Measurements from ENCODE around the gene CEP112.
A peak's percentile ranks its signal among the peaks of the same experiment; 100 is the strongest.
"Not testable (repeated sequence)": the region's sequence is repeated elsewhere in the genome, so short reads cannot be mapped to it uniquely, and the experiment has no call there.

The CEP112 gene

GRCh38 chr17:65712383-65713267 is 479.3 kb downstream of the CEP112 start:
- no peak for DNase-seq

GRCh38 chr17:65711671-65712276 is 480.2 kb downstream of the CEP112 start:
- DNase-seq, result no peak

- no peak for DNase-seq
Observed at GRCh38 chr17:65707780-65708179, 484.2 kb downstream of the CEP112 start.

DNA sequence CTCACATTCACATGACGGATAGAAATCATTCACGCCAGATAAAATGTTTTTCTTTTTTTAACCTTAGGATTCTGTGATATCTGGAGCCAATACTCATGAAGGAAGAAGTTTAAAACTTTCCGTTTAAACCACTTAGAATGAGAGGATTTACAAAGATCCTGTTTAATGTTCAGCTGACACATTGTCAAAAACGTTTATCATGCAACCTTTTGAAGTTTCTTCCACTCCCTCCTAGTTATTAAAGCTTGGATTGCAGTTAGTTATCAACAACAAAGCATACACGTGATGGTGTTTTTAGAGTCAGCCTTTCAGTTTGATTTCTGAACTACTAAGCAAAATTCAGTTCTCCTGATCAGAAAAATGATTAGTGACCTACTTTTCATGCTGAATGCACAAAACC is 487.2 kb downstream of the CEP112 start:
- DNase-seq, result no peak

DNA sequence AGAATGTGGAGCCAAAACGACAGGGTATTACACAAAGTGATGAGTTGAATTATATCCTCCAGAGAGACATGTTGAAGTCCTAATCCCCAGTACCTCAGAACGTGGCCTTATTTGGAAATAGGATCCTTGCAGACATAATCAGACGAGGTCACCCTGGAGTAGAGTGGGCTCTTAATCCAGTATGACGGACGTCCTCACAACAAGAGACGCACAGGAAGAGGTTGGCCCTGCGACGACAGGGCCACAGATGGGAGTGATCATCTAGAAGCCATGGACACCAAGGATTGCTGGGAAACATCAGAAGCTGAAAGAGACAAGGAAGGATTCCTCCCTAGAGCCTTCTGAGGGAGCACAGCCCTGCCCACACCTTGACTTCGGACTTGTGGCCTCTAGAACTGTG is 488.0 kb downstream of the CEP112 start:
- no peak for DNase-seq

GRCh38 chr17:65699459-65699858 is 492.5 kb downstream of the CEP112 start:
- no peak for DNase-seq

DNA sequence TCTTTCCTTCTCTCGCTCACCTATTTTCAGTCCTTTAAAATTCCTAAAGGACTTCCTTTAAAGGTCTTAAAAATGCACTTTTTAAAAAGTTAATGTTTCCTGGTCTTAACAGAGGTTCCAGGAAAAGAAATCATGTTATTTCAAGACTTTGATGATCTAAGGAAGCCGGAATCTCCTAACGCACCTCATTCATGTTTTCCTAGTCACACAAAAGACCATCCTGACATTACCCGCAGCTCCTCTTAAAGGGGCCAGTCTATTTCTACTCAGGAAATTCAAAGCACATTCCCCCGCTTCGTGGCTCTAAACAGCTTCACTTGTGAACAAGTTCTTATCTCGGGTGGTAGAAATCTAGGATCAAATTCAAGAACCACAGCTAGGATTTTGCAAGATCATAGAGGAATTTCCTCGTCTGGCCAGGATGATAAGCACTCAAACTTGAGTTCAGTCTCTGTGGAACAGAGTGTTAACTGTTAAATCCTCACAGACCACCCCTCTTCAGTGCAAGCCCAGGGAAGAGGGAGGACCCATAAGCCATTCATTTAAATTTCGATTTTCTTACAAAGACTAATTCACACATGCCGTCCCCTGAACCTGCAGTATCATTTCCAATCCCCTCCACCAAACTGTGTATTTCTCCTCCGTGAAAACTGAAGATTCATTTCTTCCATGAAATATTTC is 493.4 kb downstream of the CEP112 start:
- no peak for DNase-seq

GRCh38 chr17:65697661-65698060 is 494.3 kb downstream of the CEP112 start:
- DNase-seq, result no peak

GRCh38 chr17:65696739-65697394 is 495.1 kb downstream of the CEP112 start:
- DNase-seq, result peak; percentile 47

DNA sequence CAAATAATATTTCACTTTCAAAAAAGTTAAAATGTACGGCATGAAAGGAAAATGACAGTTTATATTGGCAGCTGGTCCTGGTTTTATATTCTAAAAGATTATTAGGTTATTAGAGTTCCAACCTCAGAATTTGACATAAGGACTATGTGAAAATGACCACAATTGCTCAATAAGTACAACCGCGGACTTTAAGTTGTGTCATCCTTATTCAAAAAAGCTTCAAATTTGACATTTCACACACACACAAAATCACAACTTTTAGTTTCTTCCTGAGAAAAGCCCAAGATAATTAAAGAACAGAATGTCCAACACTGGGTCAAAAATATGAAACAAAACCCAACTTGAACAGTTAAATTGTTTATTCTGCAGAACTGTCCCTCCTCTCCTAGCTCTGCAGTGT is 497.3 kb downstream of the CEP112 start:
- DNase-seq, result no peak

- DNase-seq, result no peak
Observed at GRCh38 chr17:65690626-65691310, 501.2 kb downstream of the CEP112 start.

DNA sequence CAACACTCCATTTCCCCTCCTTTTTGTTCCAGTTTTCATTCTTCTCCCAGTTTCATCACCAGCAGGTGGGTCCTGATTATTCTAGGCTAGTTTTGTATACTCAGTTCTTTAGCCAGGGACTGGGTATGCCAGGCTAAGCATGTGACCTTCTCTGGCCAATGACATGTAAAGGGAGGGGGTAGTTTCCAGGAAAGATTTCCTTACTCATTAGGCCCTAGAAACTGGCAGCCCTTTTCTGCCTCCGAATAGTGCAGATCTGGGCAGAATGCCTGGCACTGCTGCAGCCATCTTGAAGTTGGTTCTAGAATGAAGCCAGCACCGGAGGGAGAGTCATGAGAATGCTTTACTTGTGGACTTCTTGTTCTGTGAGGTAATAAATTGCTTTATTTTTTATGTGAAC is 503.6 kb downstream of the CEP112 start:
- DNase-seq, result no peak

- no peak for DNase-seq
Observed at GRCh38 chr17:65685110-65685509, 506.8 kb downstream of the CEP112 start.

DNA sequence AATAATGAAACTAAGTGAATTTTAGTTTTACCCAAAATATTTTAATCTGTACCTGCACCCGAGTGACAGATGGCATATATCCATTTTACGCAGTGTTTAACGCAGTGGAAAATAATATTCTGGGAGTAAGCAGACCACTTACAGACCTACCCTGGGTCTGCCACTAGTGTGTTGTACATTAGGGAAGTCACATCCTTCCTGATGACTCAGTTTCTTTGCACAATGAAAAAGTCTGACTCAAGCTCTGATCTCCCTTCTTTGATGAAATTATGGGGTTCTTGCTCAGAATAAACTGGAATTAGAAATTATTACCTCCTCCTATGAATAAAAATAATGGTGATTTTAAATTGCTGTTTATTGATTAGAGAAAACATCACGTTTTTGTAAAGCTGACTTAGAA is 507.3 kb downstream of the CEP112 start:
- DNase-seq, result no peak

DNA sequence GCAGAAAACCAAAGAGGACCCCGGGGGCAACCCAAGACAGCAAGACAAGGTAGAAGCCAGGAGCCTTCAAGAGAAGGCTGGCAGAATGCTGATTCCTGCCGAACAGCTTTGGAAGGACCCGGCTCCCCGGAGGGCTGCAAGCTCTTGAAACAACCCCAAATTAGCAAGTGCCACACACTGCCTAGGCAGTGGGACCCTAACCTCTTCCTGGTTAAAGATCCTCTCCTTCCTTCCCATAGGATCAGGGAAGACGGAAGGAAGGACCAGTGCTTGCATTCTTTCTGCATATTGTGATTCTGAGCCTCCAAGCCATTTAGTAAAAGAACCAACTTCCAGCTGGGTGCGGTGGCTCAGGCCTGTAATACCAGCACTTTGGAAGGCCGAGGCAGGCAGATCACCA is 508.5 kb downstream of the CEP112 start:
- no peak for DNase-seq

DNA sequence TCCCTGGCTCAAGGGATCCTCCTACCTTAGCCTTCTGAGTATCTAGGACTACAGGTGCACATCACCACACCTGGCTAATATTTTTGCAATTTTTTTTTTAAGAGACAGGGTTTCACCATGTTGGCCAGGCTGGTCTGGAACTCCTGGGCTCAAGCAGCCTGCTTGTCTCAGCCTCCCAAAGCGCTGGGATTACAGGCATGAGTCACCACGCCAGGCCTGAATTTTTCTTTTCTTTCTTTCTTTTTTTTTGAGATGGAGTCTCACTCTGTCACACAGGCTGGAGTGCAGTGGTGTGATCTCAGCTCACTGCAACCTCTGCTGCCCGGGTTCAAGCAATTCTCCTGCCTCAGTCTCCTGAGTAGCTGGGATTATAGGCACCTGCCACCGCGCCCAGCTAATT is 510.2 kb downstream of the CEP112 start:
- not testable (repeated sequence) for DNase-seq

GRCh38 chr17:65679165-65679845 is 512.6 kb downstream of the CEP112 start:
- no peak for DNase-seq

- DNase-seq, result no peak
Observed at GRCh38 chr17:65678546-65678945, 513.4 kb downstream of the CEP112 start.

- DNase-seq, result no peak
Observed at GRCh38 chr17:65677932-65678331, 514.0 kb downstream of the CEP112 start.

DNA sequence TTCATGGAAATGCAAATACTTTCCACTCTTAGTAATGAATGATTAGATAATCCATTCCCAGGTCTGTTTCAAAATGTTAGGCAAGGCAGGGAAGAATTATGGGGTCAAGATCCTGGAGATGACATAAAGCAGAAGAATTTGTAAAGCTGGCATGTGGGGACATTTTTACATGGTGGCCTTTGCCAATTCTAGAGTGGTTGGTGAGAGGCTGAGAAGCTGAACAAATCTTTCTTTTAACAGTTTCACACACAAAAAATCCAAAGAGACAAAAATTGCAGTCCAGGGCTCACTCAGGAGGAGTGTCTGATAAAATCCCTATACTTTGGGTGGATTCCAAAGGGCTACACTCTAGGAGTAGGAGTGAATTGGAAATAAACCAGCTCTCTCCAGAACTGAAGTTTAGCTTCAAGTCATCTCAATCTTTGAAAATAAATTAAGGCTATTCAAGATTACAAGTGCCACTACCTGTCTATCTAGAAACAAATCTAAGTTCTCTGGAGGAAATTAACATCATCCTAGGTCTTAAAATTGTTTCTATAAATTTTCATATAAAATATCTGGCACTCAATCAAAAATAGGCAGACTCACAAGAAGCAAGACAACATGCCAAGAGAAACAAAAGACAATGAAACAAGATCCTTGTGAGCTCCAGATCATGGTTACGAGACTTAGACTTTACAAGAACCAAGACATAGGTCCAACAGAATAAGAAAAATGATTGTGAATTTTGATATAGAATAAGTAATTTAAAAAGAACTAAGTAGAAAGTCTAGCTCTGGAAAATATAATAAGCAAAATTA is 517.5 kb downstream of the CEP112 start:
- DNase-seq, result no peak

- DNase-seq, result no peak
Observed at GRCh38 chr17:65670667-65671371, 521.1 kb downstream of the CEP112 start.

Measured in T1000 (cell line).